NCI-H1417 treated with DMSO at 0.1 percent for 48 hours (cell line): Measurements from ENCODE around the gene GRIA2.
"Not testable (repeated sequence)": the region's sequence is repeated elsewhere in the genome, so short reads cannot be mapped to it uniquely, and the experiment has no call there.

Experiments
- DNase-seq: peaks from one replicate; lab custom pipeline; 2025; lab: John Stamatoyannopoulos, UW

The GRIA2 gene

DNA sequence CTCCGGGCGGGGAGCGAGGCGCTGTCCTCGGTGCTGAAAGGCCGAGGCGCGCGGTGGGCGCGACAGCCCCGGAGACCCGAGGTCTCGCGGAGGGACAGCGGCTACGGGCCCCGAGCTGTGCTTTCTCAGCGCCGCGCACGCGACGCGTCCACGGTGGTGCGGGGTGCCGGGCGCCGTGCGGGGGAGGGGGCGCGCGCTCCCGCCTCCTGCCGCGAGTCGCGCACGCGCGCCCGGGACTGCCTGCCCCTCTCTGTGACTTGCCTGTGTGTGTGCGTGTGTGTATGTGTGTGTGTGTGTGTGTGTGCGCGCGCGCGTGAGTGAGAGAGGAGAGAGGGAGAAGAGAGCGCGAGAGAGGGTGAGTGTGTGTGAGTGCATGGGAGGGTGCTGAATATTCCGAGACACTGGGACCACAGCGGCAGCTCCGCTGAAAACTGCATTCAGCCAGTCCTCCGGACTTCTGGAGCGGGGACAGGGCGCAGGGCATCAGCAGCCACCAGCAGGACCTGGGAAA lies at the start of gene GRIA2:
Gene GRIA2 (plus strand): TSS at position 358 of the 511 bp plus-strand sequence. CDS start 315 bp downstream, outside the sequence.
- DNase-seq, result no peak

DNA sequence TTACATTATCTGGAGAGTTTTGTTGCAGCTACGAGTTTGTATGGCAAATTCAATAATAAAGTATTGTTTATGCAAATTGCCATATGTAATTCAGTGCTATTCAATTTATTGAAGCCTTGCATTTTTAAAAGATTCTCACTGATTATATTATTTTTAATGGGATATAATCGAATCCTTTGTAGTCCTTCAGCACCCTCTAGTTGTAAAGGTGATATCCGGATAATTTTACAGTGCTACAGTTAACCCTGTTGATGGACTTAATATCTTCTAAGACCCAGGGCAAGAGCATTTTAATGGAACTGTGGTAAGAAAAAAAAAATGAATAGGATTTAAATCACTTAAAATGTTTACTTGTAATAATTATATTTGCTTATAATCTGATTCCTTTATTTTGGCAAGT lies 48.5 kb upstream of the GRIA2 start:
- DNase-seq, result no peak

DNA sequence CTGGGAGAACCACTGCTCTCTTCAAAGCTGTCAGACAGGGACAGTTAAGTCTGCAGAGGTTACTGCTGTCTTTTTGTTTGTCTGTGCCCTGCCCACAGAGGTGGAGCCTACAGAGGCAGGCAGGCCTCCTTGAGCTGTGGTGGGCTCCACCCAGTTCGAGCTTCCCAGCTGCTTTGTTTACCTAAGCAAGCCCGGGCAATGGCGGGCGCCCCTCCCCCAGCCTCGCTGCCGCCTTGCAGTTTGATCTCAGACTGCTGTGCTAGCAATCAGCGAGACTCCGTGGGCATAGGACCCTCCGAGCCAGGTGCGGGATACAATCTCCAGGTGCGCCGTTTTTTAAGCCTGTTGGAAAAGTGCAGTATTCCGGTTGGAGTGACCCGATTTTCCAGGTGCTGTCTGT lies 40.3 kb upstream of the GRIA2 start:
- DNase-seq, result not testable (repeated sequence)

DNA sequence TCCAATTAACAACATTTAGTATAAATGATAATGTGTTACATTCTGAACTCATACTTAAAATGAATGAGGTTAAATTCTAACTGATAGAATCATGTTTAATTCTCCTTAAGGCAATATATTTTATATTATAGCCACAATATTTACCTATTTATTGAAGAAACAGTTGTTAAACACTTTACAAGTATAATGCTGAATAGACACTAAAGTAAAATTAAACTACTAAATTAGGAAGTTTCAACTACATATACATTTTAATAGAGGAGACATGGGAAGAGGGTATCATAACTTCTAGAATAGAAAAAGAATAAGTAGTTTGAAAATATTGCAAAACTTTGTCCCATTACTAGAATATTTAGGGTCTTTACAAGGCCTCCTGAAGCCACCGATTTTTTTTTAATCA lies 36.2 kb upstream of the GRIA2 start:
- DNase-seq, result no peak

DNA sequence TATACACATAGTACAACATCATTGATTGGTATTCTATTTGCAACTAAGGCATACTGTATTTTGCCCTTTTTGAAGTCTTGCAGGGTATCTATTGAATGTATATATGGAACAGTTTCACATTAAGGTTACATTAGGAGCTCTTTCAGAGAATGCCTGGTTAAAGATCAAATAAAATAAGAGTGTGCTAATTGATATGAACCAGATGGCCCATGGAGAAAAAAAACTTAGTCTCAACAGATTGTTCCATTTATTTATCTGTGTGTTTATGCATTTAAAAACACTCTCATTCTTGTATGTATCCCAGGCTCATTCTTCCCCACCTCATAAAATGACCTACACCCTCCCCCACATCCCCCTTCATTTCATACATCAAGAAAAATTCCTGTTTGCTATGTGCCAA lies 35.2 kb upstream of the GRIA2 start:
- DNase-seq, result no peak

DNA sequence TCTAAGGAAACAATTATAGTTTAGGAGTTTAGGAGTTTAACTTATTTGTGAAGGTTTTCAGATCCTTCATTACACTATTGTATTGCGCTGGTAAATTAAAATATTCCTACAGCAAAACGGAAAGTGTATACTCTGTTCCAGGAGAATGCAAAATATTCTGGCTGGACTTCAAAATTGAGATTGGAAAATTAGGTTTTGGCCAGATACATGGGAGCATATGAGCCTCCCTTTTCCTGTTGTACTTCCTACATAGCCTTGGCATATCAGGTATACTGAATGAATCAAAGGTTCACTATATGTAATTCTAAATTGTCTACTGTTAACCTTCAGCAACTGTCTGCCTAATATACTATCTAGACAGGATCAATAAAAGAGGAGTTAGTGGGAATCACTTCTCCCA lies 25.2 kb upstream of the GRIA2 start:
- DNase-seq, result no peak

DNA sequence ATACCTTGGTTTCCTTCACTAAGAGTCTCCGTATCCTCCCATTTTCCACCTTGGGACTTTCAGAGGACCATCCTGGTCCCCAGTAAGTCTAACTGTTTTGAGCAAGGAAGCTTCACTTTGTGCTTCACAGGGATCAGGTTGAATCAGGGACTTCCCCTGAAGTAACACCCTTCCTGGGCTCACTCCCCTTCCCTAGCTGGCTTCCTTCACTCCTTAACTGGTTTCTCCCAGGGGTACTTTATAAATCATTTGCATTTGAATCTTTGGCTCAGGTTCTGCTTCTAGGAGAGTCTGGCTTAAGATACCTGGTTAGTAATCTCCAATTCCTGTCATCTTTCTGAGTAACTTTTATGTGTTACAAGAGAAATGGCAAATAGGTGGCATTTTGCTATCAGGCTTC lies 24.5 kb upstream of the GRIA2 start:
- DNase-seq, result no peak

DNA sequence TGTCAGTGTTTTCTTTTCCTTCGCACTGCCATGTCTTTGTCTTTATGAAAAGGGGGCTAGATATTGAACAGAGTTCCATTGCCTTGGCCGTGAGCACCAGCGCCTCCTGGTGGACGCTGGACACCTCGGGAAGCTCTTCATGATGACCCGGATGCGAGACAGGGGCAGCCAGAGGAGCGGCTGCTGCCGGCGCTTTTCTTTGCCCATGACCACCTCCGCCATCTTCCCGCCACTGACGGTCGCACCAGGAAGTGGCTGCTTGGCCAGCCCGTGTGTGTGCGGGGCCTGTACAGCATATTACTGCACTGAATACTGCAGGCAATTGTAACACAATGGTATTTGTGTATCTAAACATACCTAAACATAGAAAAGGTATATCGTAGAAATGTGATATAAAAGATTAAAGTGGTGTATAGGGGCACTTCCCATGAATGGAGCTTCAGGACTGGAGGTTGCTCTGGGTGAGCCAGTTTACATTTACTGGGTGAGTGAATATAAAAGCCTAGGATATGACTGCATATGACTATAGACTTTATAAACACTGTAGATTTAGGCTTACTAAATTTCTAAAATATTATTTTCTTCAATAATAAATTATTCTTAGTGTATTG lies 15.8 kb upstream of the GRIA2 start:
- DNase-seq, result no peak

DNA sequence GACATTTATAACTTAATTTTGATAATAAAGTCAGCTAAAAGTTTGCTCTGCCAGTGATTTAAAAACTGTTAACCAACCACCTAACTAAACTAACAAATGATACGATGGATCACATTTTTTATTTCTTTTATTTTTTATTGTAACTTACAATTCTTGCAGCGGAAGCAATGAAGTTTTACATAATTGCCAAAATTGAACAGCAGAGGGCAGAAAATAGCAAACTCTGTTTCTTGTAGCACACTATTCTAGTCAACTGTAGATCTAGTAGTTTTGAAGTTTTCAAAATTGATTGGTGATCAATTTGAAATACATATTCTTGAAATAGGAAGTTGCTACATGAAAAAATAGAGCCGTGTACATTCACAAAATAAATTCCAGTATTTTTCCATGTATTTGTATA lies 2.8 kb upstream of the GRIA2 start:
- DNase-seq, result no peak

DNA sequence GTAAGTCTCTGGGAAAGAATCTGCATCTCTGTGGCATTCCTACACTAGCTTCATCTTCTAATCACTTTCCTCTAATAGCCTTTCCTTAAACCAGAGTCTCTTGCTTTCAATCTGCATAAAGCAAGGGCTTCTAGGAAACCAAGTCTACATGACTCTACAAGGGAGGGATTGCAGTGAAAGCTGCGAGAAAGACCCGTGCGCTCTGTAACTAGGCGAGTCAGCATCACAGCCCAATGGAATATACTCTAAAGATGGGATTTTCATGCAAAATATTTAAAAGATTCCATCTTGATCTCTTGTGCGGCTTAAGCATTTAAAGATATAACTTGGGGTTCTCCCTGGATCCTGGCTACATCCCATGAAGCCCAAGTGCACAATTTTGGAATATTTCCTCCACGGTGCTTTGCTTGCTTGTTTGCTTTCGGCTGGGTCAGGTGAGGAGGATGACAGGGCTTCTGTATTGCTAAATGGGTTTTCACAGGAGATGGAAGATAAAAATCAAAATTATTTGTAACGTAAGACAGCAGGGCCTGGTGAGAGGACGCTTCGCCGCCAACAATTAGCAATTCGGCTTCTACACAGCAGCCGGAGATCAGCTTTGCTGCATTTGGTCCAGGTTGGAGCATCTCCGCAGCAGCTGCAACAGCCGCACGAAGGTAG lies 687 bp upstream of the GRIA2 start:
- no peak for DNase-seq

DNA sequence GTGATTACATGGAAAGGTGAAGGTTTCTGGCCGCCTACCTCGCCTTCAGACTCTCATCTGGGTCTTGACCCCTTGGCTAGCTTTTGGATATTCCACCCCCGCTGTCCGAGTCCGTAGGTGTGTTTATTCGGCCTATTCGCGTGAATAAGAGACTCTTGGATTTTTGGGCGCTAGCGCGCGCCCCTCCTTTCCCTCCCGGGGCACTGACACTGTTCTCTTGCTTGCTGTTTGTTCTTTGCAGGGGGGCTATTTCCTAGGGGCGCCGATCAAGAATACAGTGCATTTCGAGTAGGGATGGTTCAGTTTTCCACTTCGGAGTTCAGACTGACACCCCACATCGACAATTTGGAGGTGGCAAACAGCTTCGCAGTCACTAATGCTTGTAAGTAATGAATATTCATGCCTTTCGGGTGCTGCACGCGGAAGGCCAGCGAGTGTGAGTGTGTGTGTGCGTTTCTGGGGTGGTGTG lies 932 bp downstream of the GRIA2 start:
- DNase-seq, result no peak

DNA sequence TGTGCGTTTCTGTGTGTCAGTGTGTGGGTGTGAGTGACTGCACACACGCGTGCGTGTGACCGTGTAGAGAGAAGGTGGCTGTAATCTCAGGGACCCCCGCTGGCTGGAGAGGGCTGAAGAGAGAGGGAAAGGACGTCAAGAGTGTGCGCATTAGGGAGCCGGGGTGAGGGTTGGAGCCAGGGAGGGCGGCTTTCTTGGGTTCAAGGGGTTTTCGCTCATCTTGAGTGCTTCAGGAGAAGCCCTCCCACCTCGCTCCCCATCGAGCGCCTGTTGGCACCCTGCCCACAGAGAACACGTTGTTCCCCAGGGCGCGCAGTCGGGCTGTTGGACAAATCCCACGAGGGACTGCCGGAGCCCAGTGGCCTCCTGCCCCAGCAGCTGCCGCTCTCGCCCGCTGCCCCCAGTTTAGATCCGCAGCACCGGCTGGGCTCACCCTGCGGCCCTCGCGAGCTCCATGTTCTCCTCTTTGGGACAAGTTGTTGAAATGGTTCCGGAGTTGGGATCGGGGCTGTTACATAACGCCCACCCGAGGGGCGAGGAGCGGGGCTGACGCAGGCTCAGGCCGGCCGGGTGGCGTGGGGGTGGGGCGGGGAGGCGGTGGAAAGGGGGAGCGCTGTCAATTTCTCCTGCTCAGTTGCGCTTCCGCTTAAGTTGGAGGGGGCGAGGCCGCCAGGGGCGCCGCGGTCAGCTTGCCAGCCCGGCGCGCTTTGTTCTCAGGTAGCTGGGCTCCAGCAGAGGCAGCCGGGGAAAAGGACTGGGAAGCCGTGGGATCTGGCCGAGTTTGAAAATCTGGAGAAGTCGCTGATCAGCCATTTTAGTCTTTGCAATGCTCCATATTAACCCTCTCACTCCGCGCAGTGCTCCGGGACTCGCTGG lies 1.6 kb downstream of the GRIA2 start:
- DNase-seq, result no peak

DNA sequence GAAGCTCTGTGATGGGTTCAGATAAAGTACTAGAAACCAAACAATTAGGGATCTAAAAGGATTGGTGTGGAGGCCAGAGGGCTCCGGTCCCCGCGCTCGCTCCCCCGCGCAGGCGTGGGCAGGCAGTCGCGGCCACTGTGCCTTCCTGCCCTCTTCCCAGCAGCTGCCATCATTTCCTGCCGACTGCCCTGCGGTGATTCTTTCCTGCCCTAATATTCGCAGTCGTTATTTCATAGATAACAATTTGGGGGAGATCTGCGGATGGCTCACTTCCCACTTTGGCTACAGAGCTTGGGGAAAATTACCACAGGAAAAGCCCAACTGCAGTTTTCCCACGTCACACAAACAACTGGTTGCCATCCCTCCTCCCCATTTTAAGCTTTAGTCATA lies 2.2 kb downstream of the GRIA2 start:
- DNase-seq, result no peak

DNA sequence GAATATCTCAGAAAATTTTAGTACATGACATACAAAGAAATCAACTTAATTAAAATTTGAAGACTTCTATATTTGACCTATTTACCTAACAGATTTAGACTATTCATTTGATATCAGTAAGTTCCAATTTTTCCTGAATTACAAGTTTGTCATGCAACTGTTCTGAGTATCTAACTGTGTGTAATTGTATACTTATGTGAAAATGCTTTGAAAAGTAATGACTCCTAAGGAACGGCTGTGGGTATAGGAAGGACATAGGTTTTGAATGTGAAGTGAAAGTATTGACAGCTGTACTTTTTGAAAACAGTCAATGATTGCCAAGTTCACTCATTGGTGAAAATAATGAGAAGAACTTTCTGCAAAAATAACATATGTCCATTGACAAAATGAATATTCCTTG lies 2.9 kb downstream of the GRIA2 start:
- DNase-seq, result no peak

DNA sequence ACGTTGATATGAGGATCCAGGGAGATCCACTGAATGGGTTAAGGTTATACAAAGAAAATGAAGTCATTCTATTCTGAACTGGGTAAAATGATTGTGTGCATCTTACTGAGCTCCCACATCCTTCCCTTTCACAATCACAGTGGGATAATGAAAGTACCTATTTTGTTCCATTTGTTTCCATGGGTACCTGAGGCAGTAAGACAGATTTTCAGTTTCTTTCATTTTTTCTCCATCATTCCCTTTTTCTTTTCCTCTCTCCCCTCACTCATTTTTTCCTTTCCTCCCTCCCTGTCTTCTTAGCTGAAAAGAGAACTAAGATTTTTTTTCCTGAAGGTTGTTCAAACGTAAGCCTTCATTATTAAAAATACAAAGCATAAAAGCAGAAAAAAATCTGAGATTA lies 4.6 kb downstream of the GRIA2 start:
- DNase-seq, result no peak

DNA sequence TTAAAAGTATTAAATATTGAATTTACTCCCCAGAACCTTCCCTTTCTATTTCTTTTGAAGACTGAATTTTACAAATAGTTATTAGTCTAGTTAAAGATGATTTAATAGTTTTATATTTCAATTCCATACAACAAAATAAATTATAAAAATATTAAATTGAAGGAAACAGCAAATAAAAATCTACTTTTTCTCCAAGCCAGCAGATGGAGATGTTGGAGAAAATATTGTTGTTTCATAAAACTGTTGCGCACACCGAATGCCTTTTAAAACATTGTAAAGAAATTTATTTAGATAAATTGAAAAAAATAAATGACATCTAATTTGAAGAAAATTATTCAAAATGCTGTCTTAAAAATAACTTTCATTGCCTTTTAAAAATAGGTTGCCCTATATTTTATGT lies 5.5 kb downstream of the GRIA2 start:
- no peak for DNase-seq

DNA sequence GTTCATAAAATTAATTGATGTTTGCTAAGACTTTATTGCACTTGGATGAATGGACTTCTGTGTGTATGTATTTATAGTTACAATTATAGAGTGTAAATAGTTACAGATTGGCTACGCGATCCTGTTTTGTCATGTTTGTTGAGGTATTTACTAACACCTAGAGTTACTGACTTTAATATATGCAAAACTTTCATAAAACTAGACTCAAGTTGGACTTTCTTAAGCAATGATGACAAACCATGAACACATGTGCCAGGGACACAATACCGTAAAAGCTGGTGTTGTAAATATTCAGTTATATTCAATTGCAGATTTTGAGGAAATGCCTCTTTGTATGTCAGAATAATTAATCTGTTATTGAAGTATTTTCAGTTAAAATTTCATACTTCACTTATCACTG lies 6.1 kb downstream of the GRIA2 start:
- DNase-seq, result no peak

DNA sequence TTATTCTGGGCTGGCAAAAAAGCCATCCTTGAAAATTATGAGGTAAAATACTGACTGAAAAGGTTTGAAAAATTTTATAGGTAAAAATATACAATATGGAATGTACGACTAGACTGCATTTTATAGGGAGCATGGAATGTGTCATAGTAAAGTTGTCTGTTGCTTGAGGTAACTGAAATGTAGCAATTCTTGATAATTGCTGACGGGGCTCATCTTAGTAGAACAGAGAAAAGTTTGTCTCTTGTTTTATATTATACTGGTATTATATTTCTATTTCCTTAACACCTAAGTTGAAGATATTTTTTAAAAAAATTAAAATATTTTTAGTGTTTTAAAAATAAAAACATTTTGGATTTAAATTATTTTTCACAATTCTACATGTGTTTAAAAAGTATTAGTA lies 11.0 kb downstream of the GRIA2 start:
- no peak for DNase-seq

DNA sequence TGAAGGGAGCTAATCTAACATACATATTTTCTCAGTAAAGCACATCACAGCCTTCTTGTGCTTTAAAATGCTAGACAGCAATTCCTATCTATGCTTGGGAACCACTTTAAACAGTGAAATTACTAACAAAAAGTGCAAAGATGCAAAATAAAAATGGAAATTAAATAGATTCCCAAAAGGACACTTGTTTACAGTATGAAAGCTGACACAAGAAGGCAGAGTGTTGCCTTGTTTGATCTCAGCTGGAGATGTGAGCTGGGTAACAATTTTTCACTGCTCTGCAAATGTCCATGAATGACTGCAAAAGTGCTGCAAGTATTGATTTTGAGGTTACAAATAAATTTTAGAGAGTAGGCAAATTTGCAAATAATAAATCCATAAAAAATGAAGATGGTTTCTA lies 22.3 kb downstream of the GRIA2 start:
- DNase-seq, result no peak

DNA sequence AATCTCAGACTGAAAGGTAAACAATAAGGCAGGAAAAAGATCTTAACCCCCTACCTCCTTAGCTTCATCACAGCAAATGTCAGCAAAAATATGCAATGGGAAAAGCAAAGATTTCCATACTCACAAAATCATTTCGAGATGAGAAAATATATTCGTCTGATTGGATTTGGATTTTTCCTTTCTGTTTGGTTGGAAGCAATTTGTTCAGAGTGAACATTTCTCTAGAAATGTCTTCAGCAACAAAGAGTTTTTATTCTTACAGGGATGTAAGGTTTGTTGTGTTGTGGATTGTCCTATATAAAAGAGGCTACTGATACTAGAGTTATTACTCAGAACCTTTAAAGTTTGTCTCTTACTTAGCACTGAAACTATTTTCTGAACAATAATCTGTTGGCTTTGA lies 23.8 kb downstream of the GRIA2 start:
- DNase-seq, result no peak

DNA sequence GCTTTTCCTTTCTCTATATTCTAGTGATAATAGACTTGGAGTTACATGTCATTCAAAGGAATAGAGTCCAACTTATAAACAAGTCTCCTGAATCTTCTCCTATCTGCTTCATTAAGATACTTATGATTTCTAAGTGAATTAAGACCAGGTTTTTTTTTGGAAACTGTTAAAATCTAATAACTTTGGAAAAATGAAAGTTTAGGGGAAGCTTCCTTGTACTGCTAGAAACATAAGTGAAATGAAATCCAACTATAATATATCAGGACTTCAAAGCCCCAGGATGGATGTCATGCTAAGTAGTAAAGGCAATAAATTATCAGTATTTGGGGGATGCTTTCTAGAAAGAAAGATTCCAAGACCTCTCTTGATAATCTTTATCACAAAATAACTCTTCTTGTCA lies 24.8 kb downstream of the GRIA2 start:
- no peak for DNase-seq

DNA sequence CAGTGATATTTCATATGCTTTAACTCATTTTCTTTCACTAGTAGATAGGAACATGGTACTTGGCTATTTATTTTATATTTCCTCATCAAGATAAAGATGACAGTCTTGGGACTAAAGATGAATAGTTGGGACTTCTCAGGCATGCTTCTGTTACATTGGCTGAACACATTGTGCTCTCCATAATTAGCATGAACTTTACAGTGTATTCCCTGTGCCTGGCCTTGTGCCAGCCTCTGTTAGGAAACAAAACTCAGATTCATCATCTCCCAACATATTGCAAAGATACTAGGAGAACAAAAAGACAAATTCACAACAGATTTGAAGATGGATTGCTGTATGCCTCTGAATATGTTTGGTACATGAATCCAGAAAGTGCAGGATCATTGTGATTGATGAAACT lies 26.4 kb downstream of the GRIA2 start:
- DNase-seq, result no peak

DNA sequence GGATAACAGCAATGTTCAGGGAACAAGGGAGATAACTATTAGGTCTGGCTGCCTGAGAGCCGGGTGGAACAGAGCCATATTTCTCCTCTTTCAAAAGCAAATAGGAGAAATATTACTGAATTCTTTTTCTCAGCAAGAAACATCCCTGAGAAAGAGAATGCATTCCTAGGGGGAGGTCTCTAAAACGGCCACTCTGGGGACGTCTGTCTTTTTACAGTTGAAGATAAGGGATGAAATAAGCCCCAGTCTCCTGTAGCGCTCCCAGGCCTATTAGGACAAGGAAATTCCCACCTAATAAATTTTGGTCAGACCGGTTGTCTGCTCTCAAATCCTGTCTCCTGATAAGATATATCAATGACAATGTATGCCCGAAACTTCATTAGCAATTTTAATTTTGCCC lies 37.6 kb downstream of the GRIA2 start:
- DNase-seq, result not testable (repeated sequence)
